GM12878 (cell line): ENCODE data around the gene CC2D1A. TPM values are rescaled to one million over a fixed set of nuclear protein-coding genes. Genes with fewer than 3 reads are reported as not detected.

ENCODE experiments used
- ATAC-seq: fragments of 200-7000 bp; cut with Tn5 transposase; 3 replicates; pipeline ENCODE4 v1.9.1; 2020; ENCODE audit warnings: mild to moderate bottlenecking, moderate library complexity
- BruUV-seq: library from RNA; stranded (reverse); fragments of 400-500 nt; replicated peaks from 2 replicates; lab custom pipeline; 2021; lab: Mats Ljungman, UMichigan
- CTCF ChIA-PET: fragments of 300-600 bp; sonication (Branson Sonifier 250); formaldehyde crosslinking; extraction: SDS; loops from one replicate; lab custom pipeline; 2021; ENCODE audit warnings: inconsistent platforms; lab: Yijun Ruan, JAX
- POLR2A ChIA-PET: fragments of 350-600 bp; formaldehyde crosslinking; extraction: SDS; loops from one replicate; lab custom pipeline; 2021; ENCODE audit warnings: inconsistent platforms; lab: Charles Lee
- RAD21 ChIA-PET: fragments of 300-600 bp; sonication (Branson Sonifier 250); formaldehyde crosslinking; loops from one replicate; lab custom pipeline; 2023; ENCODE audit warnings: antibody characterized with exemption; ENCODE audit not compliant: unreplicated experiment; lab: Charles Lee
- SMC1A ChIA-PET: fragments of 300-600 bp; sonication (Branson Sonifier 250); formaldehyde crosslinking; loops from one replicate; lab custom pipeline; 2023; ENCODE audit not compliant: unreplicated experiment, uncharacterized antibody; lab: Charles Lee
- DNase-seq: peaks from one replicate; pipeline ENCODE4 v3.0.0-alpha.2; 2011; ENCODE audit warnings: low read depth, low spot score
- FAIRE-seq: peaks from 3 replicates; lab custom pipeline; 2011; peaks lifted over from hg19 to GRCh38; lab: Jason Lieb, UNC
- H2AFZ ChIP-seq: 2 replicates; pipeline ENCODE4 v1.6.0; 2011; ENCODE audit warnings: low read depth, low read length, control low read depth; ENCODE audit not compliant: control insufficient read depth
- H3K27ac ChIP-seq: 2 replicates; pipeline ENCODE4 v1.5.1; 2011; ENCODE audit warnings: control low read depth; ENCODE audit not compliant: control insufficient read depth, insufficient read depth
- H3K27me3 ChIP-seq, 2 experiments: replicated peaks in 1 of 2; 2 replicates each; pipeline versions ENCODE4 v1.6.0 to v1.6.1; 2011; ENCODE audit warnings: low read length in 1 of 2; ENCODE audit not compliant: control insufficient read depth in 2 of 2, insufficient read depth in 2 of 2
- H3K36me3 ChIP-seq, 2 experiments: 2 replicates each; pipeline ENCODE4 v1.5.1; 2011; ENCODE audit warnings: low read length in 1 of 2; ENCODE audit not compliant: control insufficient read depth in 2 of 2, insufficient read depth in 2 of 2
- H3K4me1 ChIP-seq: 2 replicates; pipeline ENCODE4 v1.6.1; 2011; ENCODE audit warnings: mild to moderate bottlenecking, low read length, moderate library complexity, mixed read lengths; ENCODE audit not compliant: control insufficient read depth, insufficient read depth
- H3K4me2 ChIP-seq: 2 replicates; pipeline ENCODE4 v1.6.0; 2011; ENCODE audit warnings: control low read depth; ENCODE audit not compliant: control insufficient read depth, insufficient read depth
- H3K4me3 ChIP-seq: fragments of 200-600 bp; sonication (generic); 2 replicates; pipeline ENCODE4 v1.5.1; 2016
- H3K79me2 ChIP-seq: 2 replicates; pipeline ENCODE4 v1.6.0; 2011; ENCODE audit warnings: low read length; ENCODE audit not compliant: control insufficient read depth, insufficient read depth
- H3K9ac ChIP-seq: 2 replicates; pipeline ENCODE4 v1.8.0; 2011; ENCODE audit warnings: low read length, control low read depth, mixed read lengths; ENCODE audit not compliant: control insufficient read depth, insufficient read depth
- H3K9me3 ChIP-seq: replicated peaks from 3 replicates; pipeline ENCODE4 v1.5.1; 2011; ENCODE audit warnings: mild to moderate bottlenecking, low read length; ENCODE audit not compliant: control insufficient read depth, insufficient read depth
- H4K20me1 ChIP-seq: 2 replicates; pipeline ENCODE4 v1.6.0; 2011; ENCODE audit not compliant: control insufficient read depth, insufficient read depth
- NFXL1 ChIP-seq: fragments of 450-650 bp; IDR thresholded peaks from 2 replicates; pipeline ENCODE4 v1.6.1; 2017; ENCODE audit warnings: antibody characterized with exemption, mild to moderate bottlenecking, borderline replicate concordance
- POLR2A ChIP-seq: IDR thresholded peaks from 2 replicates; pipeline ENCODE4 v1.6.1; 2011; ENCODE audit warnings: low read depth, mild to moderate bottlenecking, low read length
- RAD51 ChIP-seq: fragments of 450-650 bp; IDR thresholded peaks from 2 replicates; pipeline ENCODE4 v1.6.1; 2016; ENCODE audit warnings: moderate library complexity, mild to moderate bottlenecking, inconsistent platforms
- SP1 ChIP-seq: IDR thresholded peaks from one replicate; pipeline ENCODE4 v1.6.1; 2011; ENCODE audit warnings: low read depth, low read length
- ZNF217 ChIP-seq: fragments of 450-650 bp; IDR thresholded peaks from 2 replicates; pipeline ENCODE4 v1.6.1; 2017; ENCODE audit warnings: antibody characterized with exemption, mild to moderate bottlenecking
- WGBS: methylation state at CpG from one replicate; pipeline ENCODE4 v1.1.6; 2016; ENCODE audit warnings: low lambda C conversion rate; ENCODE audit not compliant: insufficient replicate concordance, insufficient coverage; ENCODE audit errors: missing lambda C conversion rate; 5-methylcytosine and 5-hydroxymethylcytosine counted together
- in situ Hi-C: fragments of 300-500 bp; cut with MboI; formaldehyde crosslinking; loops from 9 replicates; pipeline ENCODE4 v1.14.3; 2018; ENCODE audit warnings: mixed read lengths
- intact Hi-C: fragments of 100-400 bp; cut with micrococcal nuclease; formaldehyde crosslinking; loops from one replicate; pipeline ENCODE4 v1.14.2; 2022; ENCODE audit not compliant: unreplicated experiment
- polyA plus RNA-seq, 11 experiments: library from polyadenylated mRNA; depleted of rRNA in 4 of 11; unstranded in 6 of 11; stranded (reverse) in 5 of 11; fragments of >200 nt; fragmentation: Nextera tagmentation in 4 of 11; fragmentation: Illumina TruSeq in 1 of 11; extraction: Ambion mirVana in 4 of 11; extraction: Trizol in 1 of 11; gene quantifications; 1 replicate in 1 of 11; 2 replicates in 10 of 11; pipeline versions ENCODE4 v1.2.1 to v1.2.3, GENCODE V29; 2011 to 2016; ENCODE audit warnings: inconsistent platforms in 2 of 11, missing spikeins in 2 of 11, low read depth in 1 of 11
- total RNA-seq, 4 experiments: library from RNA; depleted of rRNA in 3 of 4; stranded (reverse); fragments of >200 nt in 3 of 4; fragmentation: Illumina TruSeq in 1 of 4; extraction: Trizol in 1 of 4; gene quantifications; 2 replicates each; pipeline versions ENCODE4 v1.2.1 to v1.2.3, GENCODE V29; 2013 to 2021
- TF ChIP-seq, protein P1 (sequence below): IDR thresholded peaks from 2 replicates; pipeline ENCODE4 v1.6.1; 2012; ENCODE audit warnings: mild to moderate bottlenecking, low read depth, low read length

The CC2D1A gene
- total and polyA plus RNA-seq, 10 of the 15 experiments (the other 5 are each of a cell fraction or from before 2014, with no cell fraction given), result 0.13 to 36.1 (median 16.1) TPM

DNA sequence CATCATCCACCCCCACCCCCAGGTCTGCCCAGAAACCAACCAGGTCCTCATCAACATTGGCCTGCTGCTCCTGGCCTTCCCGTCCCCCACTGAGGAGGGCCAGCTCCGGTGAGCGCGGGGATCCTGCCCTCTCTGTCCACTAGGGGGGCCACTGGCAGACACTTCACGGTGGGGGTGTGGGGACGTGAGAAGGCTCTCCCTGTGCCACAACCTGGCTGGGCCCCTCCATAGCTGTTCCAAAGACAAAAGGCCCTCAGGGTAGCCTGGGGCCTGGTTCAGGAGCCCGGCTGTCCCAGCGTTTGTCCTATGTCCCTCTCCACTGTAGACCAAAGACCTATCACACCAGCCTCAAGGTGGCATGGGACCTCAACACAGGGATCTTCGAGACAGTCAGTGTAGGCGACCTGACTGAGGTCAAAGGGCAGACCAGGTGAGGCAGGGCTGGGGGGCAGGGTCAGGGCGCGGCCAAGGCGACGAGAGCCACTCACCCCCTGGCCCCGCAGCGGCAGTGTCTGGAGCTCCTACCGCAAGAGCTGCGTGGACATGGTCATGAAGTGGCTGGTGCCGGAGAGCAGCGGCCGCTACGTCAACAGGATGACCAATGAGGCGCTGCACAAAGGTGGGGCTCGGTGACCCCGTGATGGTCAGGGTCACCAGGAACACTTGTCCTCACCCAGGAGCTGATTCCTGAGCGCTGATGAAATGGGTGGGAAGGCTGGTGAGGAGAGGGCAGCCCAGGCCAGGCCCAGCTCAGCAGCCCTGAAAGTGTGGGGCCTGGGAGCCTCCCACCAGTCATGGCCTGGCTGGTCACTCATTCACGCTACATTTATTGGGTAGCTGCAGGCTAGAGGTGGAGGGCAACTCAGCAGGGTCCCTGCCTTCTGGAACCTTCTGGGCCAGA is 54.2 kb downstream of the CC2D1A start (continued):
- TF ChIP-seq, protein P1, sequence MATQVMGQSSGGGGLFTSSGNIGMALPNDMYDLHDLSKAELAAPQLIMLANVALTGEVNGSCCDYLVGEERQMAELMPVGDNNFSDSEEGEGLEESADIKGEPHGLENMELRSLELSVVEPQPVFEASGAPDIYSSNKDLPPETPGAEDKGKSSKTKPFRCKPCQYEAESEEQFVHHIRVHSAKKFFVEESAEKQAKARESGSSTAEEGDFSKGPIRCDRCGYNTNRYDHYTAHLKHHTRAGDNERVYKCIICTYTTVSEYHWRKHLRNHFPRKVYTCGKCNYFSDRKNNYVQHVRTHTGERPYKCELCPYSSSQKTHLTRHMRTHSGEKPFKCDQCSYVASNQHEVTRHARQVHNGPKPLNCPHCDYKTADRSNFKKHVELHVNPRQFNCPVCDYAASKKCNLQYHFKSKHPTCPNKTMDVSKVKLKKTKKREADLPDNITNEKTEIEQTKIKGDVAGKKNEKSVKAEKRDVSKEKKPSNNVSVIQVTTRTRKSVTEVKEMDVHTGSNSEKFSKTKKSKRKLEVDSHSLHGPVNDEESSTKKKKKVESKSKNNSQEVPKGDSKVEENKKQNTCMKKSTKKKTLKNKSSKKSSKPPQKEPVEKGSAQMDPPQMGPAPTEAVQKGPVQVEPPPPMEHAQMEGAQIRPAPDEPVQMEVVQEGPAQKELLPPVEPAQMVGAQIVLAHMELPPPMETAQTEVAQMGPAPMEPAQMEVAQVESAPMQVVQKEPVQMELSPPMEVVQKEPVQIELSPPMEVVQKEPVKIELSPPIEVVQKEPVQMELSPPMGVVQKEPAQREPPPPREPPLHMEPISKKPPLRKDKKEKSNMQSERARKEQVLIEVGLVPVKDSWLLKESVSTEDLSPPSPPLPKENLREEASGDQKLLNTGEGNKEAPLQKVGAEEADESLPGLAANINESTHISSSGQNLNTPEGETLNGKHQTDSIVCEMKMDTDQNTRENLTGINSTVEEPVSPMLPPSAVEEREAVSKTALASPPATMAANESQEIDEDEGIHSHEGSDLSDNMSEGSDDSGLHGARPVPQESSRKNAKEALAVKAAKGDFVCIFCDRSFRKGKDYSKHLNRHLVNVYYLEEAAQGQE, result no peak
- TF ChIP-seq POLR2A, result peak; percentile 52
- no peak for TF ChIP-seq NFXL1
- TF ChIP-seq ZNF217, result no peak
- no peak for TF ChIP-seq RAD51

DNA sequence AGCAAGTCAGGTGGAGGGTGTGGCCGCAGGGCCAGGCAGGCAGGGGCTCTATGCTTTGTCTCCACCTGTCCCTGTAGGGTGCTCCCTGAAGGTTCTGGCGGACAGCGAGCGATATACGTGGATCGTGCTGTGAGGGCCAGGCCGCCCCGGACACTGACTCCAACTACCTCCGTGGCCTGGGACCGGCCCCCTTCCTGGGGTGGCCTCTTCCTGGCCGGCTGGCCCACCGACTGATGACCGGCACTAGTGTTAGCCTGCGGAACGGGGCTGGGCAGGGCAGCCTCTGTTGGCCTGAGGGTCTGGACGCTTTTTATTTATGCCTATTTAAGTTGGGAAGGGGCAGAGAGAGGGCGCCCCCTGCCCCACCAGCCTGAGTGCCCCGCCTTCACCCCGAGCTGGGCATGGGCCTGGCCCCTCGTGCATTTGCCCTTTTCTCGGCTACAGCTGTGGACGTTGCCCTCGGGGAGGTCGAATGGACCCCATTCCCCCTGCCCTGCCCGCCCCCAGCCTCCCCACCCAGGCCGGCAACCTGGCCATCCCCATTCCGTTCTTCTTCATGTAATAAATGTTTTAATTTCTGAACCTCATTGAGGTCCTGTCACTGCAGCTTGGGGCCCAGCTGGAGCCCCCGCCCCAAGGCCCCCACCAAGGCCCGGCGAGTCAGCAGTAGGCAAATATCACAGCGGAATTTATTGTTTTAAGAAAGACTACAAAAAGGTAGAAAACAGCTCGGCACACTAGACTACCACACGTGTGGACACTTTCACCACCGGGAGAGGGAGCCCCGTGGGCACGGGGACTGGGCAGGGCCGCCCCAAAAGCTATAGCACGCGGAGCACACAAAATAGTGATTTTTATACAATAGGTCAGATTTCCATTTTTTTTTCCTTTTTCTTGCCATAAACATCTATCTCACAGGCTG is 55.1 kb downstream of the CC2D1A start:
- Histone ChIP-seq H3K9ac (no peak overlapping the region), H3K79me2 (no peaks in the 10 kb centered on the region), H3K36me3 (peaks cover 0 to 26% of the 10 kb centered on the region in 2 experiments; a peak in 3 of 4 replicates), H3K9me3 (no peaks in the 10 kb centered on the region), H3K4me1 (no peaks in the 10 kb centered on the region), H3K4me2 (no peak overlapping the region), H3K4me3 (no peak overlapping the region), H4K20me1 (no peaks in the 10 kb centered on the region), H3K27me3 (no peaks in the 10 kb centered on the region), H2AFZ (no peak overlapping the region), H3K27ac (no peak overlapping the region)
- CTCF ChIA-PET, result no interaction called here
- DNase-seq (no peak), FAIRE-seq (no peak), ATAC-seq (no peak)
- SMC1A ChIA-PET, result interaction anchor here (0.5 kb wide), 1 partner anchor 50 kb away, joined by 3 read pairs; no protein-coding TSS in a partner anchor
- intact Hi-C loops (no loop called here), in situ Hi-C loops (no loop called here)
- WGBS, result 91% methylated on average over 35 of the region's 39 CpGs
- RAD21 ChIA-PET, result interaction anchor here (0.8 to 1.0 kb wide), 2 partner anchors 71 to 92 kb away, joined by 3 read pairs; no protein-coding TSS in a partner anchor
- TF ChIP-seq SP1, result no peak
- BruUV-seq, result no TSS peak
- POLR2A ChIA-PET, result interaction anchor here (0.5 kb wide), 1 partner anchor 15 kb away, joined by 3 read pairs; no protein-coding TSS in a partner anchor
